HG03571 (cell line): ENCODE results near the gene HLCS.

ENCODE experiments used
- ATAC-seq: cut with Tn5 transposase; IDR thresholded peaks from one replicate; pipeline ENCODE4 v1.9.1; 2021; ENCODE audit not compliant: unreplicated experiment

HLCS gene

GRCh38 chr21:36750576-36750959 is 215.9 kb downstream of the HLCS start:
- no peak for ATAC-seq

GRCh38 chr21:36749935-36750575 is 216.4 kb downstream of the HLCS start:
- no peak for ATAC-seq

GRCh38 chr21:36747815-36748383 is 218.6 kb downstream of the HLCS start:
- ATAC-seq: no peak

- no peak for ATAC-seq
These were observed 219.2 kb downstream of the HLCS start for GRCh38 chr21:36747041-36747814.

- no peak for ATAC-seq
These were observed 221.0 kb downstream of the HLCS start for GRCh38 chr21:36745459-36745858.

GRCh38 chr21:36744560-36745231 is 221.8 kb downstream of the HLCS start:
- no peak for ATAC-seq

GRCh38 chr21:36744190-36744559 is 222.3 kb downstream of the HLCS start:
- no peak for ATAC-seq

GRCh38 chr21:36743446-36743845 is 223.0 kb downstream of the HLCS start:
- ATAC-seq: no peak

GRCh38 chr21:36743008-36743407 is 223.5 kb downstream of the HLCS start:
- no peak for ATAC-seq

- no peak for ATAC-seq
These were observed 225.0 kb downstream of the HLCS start for GRCh38 chr21:36741506-36741905.

GRCh38 chr21:36738489-36739126 is 227.9 kb downstream of the HLCS start:
- no peak for ATAC-seq

- ATAC-seq: no peak
These were observed 230.6 kb downstream of the HLCS start for GRCh38 chr21:36735724-36736320.

GRCh38 chr21:36735201-36735515 is 231.3 kb downstream of the HLCS start:
- ATAC-seq: no peak

GRCh38 chr21:36734367-36735200 is 231.9 kb downstream of the HLCS start:
- ATAC-seq: no peak

GRCh38 chr21:36733857-36734256 is 232.6 kb downstream of the HLCS start:
- ATAC-seq: no peak

GRCh38 chr21:36732761-36733160 is 233.7 kb downstream of the HLCS start:
- ATAC-seq: no peak

GRCh38 chr21:36732217-36732616 is 234.3 kb downstream of the HLCS start:
- ATAC-seq: no peak

- no peak for ATAC-seq
These were observed 235.9 kb downstream of the HLCS start for GRCh38 chr21:36730291-36731281.
